HG03354 (cell line): ENCODE results near the gene RFC1.

ENCODE experiments used
- ATAC-seq: cut with Tn5 transposase; IDR thresholded peaks from one replicate; pipeline ENCODE4 v1.9.1; 2021; ENCODE audit warnings: mild to moderate bottlenecking; ENCODE audit not compliant: unreplicated experiment, poor library complexity, severe bottlenecking

Gene RFC1

GRCh38 chr4:39255871-39256270 is 110.3 kb downstream of the RFC1 start:
- ATAC-seq: no peak

- no peak for ATAC-seq
These were observed 110.9 kb downstream of the RFC1 start for GRCh38 chr4:39255266-39255665.

DNA sequence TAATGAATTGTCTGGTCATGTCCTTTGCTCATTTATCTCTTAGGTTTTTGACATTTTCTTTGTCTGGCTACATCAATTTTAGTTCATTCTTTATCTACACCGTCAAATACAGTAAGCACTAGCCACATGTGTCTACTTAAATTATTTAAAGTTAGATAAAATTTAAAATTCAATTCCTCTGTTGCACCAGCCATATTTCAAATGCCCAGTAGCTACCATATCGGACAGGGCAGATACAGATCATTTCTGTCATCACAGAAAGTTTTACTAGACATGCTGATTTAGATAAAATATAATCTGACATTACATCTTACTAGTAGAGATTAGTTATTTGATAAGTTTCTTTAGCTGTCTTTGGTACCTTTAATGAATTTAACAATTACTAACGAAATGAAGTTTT is 122.7 kb downstream of the RFC1 start:
- no peak for ATAC-seq
